ENCODE measurements around the gene PRKAA1.

GRCh38 chr5:40797273-40798011 lies 732 bp downstream of the PRKAA1 start:
- TF ChIP-seq RARB (CRISPR knock-in tag; IDR thresholded peaks at IDR 0.05): no peak
- no peak for TF ChIP-seq CTCF (IDR thresholded peaks at IDR 0.05)
- no peak for TF ChIP-seq MAFK (IDR thresholded peaks at IDR 0.05; ENCODE audit: partially characterized antibody)

Measured in A549 (cell line).